ENCODE data around the gene RAMP1.

Gene RAMP1

DNA sequence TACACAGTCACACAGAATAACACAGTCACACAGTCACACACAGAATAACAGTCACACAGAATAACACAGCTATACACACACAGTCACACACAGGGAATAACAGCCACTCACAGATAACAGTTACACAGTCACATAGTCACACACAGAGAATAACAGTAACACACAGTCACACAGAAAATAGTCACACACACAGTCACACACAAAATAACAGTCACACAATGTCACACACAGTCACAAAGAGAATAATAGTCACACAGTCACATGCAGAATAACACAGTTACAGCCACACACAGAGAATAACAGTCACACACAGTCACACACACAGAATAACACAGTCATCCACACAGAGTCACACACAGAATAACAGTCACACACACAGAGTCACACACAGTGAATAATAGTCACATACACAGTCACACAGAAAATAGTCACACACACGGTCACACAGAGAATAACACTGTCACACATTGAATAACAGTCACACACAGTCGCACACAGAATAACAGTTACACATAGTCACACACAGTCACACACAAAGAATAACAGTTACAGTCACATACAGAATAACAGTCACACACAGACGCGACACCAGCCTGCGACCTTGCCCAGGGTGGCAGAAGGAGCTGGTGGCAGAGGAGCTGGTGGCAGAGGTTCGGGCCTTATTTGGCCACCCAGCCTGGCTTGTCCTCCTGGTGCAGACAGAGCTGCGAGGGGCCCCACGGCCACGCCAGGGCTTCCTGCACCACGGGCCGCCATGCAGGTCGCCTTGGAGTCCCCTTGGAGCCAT lies 51.3 kb downstream of the RAMP1 start:
- DNase-seq (ENCODE audit: low read depth): no peak
- TF ChIP-seq, protein P1, sequence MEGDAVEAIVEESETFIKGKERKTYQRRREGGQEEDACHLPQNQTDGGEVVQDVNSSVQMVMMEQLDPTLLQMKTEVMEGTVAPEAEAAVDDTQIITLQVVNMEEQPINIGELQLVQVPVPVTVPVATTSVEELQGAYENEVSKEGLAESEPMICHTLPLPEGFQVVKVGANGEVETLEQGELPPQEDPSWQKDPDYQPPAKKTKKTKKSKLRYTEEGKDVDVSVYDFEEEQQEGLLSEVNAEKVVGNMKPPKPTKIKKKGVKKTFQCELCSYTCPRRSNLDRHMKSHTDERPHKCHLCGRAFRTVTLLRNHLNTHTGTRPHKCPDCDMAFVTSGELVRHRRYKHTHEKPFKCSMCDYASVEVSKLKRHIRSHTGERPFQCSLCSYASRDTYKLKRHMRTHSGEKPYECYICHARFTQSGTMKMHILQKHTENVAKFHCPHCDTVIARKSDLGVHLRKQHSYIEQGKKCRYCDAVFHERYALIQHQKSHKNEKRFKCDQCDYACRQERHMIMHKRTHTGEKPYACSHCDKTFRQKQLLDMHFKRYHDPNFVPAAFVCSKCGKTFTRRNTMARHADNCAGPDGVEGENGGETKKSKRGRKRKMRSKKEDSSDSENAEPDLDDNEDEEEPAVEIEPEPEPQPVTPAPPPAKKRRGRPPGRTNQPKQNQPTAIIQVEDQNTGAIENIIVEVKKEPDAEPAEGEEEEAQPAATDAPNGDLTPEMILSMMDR (IDR thresholded peaks at IDR 0.05; ENCODE audit: low read depth, low read length): no peak
- TF ChIP-seq POLR2A (IDR thresholded peaks at IDR 0.05; ENCODE audit: extremely low read depth, insufficient read length): no peak
- TF ChIP-seq, protein P2, sequence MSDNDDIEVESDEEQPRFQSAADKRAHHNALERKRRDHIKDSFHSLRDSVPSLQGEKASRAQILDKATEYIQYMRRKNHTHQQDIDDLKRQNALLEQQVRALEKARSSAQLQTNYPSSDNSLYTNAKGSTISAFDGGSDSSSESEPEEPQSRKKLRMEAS (IDR thresholded peaks at IDR 0.05; ENCODE audit: low read depth, low read length): no peak
- TF ChIP-seq MYC (IDR thresholded peaks at IDR 0.05; ENCODE audit: low read depth, low read length): no peak
- H3K4me3 ChIP-seq (ENCODE audit: low read depth, low read length): no peak overlapping the region

DNA sequence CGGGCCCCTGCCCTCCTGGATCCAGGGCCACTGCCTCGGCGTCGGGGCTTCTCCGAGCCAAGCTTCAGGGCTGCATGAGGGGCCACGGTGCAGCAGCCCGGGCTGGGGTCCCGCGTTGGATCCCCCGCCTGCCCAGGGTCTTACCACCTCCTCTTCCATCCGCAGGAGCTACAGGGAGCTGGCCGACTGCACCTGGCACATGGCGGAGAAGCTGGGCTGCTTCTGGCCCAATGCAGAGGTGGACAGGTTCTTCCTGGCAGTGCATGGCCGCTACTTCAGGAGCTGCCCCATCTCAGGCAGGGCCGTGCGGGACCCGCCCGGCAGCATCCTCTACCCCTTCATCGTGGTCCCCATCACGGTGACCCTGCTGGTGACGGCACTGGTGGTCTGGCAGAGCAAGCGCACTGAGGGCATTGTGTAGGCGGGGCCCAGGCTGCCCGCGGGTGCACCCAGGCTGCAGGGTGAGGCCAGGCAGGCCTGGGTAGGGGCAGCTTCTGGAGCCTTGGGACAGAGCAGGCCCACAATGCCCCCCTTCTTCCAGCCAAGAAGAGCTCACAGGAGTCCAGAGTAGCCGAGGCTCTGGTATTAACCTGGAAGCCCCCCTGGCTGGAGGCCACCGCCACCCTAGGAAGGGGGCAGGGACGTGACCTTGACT lies 52.1 kb downstream of the RAMP1 start:
- no peak overlapping the region for H3K4me3 ChIP-seq (ENCODE audit: low read depth, low read length)
- DNase-seq (ENCODE audit: low read depth): no peak
- TF ChIP-seq MYC (IDR thresholded peaks at IDR 0.05; ENCODE audit: low read depth, low read length) (no peak), POLR2A (IDR thresholded peaks at IDR 0.05; ENCODE audit: extremely low read depth, insufficient read length) (no peak)
- TF ChIP-seq, protein P2 (IDR thresholded peaks at IDR 0.05; ENCODE audit: low read depth, low read length): no peak
- TF ChIP-seq, protein P1 (IDR thresholded peaks at IDR 0.05; ENCODE audit: low read depth, low read length): no peak

DNA sequence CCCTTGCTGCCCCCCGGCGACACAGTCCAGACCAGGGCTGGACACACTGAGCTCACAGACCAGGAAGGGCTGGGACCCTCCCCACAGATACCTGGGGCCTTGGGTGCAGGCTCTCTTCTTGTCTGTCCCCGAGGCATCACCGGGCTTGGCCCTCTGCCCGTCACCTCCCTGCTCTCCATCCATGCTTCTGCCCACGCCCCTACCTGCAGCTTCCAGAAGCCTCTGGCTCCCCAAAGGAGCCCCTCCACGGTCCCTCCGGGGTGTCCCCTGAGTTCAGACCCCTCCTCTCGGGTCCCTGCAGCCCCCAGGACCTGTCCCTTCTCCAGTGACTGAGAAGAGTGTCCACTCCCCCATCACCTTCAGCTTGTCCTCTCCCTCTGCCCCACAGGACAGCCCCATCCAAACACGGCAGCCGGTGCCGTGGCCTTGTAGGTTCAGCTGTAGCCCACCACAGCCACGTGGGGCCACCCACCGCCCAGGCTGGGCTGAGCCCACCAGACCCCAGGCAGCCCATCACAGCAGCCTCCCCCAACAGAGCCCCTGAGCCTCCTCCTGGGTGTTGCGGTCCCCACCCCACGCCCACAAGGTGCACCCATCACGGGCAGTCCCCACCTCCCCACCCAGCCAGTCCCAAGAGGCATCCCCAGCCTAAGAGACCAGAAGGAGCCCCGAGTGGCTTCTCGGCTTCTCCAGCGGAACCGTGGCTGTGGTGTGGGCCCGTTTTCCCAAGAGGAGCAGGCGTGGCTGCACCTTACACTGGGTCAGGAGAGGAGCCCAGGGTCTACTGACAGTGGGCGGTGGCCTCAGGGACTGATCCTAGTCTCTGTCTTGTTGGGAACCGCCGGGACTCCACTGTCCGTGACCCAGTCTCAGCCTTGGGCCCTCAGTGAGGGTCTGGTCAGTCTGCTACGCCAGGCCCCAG lies 53.1 kb downstream of the RAMP1 start:
- H3K4me3 ChIP-seq (ENCODE audit: low read depth, low read length): no peak overlapping the region
- TF ChIP-seq, protein P1 (IDR thresholded peaks at IDR 0.05; ENCODE audit: low read depth, low read length): no peak
- TF ChIP-seq POLR2A (IDR thresholded peaks at IDR 0.05; ENCODE audit: extremely low read depth, insufficient read length): no peak
- no peak for TF ChIP-seq MYC (IDR thresholded peaks at IDR 0.05; ENCODE audit: low read depth, low read length)
- TF ChIP-seq, protein P2 (IDR thresholded peaks at IDR 0.05; ENCODE audit: low read depth, low read length): no peak
- DNase-seq (ENCODE audit: low read depth): no peak

DNA sequence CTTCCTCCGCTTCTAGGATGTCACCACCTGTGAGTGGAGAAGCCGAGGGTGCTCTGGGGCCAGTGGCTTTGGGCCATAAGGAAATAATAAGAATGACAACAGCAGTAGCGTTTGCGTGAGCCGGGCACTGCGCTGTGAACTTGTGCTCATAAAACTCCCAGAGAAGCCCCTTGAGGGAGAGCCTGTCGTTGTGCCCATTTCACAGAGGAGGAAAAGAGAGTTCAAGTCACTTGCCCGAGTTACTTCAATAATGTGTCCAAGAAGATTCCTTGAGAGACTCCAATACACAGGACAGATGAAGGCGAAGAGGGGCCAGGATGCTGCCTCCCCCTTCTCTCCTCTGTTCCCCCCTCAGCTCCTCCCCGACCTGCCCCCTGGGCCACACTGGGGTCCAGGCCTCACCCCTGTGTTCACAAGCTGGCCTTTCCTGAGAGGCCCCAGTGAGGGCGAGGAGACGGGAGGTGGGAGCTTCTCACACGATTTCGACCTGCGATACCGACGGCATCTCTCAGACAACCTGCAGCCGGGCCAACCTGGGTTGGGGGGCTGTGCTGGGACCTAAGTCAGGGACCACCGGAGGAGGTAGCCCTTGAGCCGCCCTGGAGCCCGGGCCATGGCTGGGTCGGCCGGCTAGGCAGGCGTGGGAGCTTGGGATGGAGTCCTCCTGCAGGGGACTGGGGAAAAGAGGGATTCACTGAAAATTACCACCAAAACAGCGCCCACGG lies 53.9 kb downstream of the RAMP1 start:
- no peak overlapping the region for H3K4me3 ChIP-seq (ENCODE audit: low read depth, low read length)
- no peak for DNase-seq (ENCODE audit: low read depth)
- TF ChIP-seq, protein P1 (IDR thresholded peaks at IDR 0.05; ENCODE audit: low read depth, low read length): no peak
- TF ChIP-seq POLR2A (IDR thresholded peaks at IDR 0.05; ENCODE audit: extremely low read depth, insufficient read length): no peak
- no peak for TF ChIP-seq MYC (IDR thresholded peaks at IDR 0.05; ENCODE audit: low read depth, low read length)
- TF ChIP-seq, protein P2 (IDR thresholded peaks at IDR 0.05; ENCODE audit: low read depth, low read length): no peak

DNA sequence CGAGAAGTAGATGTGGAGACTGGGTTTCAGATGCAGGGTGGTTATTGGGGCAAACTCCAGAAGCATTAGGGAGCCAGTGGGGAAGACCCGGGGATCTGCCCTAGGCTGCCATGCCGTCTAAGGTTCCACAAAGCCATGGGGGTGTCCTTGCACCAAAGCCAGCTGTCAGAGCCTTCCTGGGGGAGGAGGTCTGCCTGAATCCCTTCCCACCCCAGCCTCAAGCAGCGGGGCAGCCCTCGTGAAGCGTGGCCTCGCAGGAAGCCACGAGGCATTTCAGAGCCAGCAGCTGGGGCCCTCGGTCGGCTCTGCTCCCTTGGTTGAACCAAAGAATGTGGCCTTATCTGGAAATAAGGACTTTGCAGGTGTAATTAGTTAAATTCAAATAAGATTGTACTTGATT lies 56.2 kb downstream of the RAMP1 start:
- H3K4me3 ChIP-seq (ENCODE audit: low read depth, low read length): no peak overlapping the region
- TF ChIP-seq, protein P2 (IDR thresholded peaks at IDR 0.05; ENCODE audit: low read depth, low read length): no peak
- no peak for DNase-seq (ENCODE audit: low read depth)

Measured in NB4 (cell line).